Astrocyte (in vitro differentiated cells and primary cell): ENCODE data around the gene WDR45.
A peak's percentile ranks its signal among the peaks of the same experiment; 100 is the strongest.

Source experiments
- EZH2 ChIP-seq: IDR thresholded peaks from 2 replicates; pipeline ENCODE4 v1.6.1; 2012; ENCODE audit warnings: mild to moderate bottlenecking, low read length, inconsistent platforms; ENCODE audit not compliant: insufficient read depth
- TF ChIP-seq, protein P1 (sequence below): IDR thresholded peaks from 2 replicates; pipeline ENCODE4 v1.5.1; 2011; ENCODE audit warnings: low read depth, mild to moderate bottlenecking, inconsistent platforms, low read length, moderate library complexity; ENCODE audit not compliant: insufficient read depth

DNA sequence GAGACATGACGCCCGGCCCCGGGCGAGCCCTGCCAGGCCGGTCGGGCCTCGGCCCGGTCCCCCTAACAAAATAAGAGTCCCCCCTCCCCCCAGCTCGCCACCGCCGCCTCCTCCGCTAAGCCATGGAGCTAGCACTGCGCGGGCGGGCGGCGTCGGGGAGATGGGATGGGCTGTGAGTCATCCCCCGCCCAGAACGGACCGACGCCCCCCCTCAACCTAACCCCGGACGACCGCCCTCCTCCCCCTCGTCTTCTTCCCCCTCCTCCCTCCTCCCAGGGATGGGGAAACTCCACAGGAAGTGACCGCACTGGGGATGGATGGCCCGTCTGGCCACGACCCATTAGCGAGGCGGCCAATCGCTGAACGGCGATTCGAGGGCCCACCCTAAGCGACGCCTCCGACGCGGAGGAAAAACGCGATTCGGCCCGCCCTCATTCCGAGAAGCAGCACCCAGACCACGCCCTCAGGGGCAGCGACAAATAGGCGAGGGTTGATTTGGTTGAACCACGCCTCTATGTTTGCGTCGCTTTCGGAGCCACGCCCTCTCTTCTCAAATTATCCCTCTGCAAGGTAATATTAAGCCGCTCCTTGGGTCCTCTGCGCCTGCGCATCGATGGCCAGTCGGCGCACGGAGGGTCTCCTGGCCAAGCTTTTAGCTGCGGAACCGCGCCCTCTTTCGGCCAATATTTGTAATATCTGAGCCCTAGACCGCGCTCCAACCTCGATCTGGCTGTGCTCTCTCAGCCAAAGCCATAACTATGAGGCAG lies 36.3 kb downstream of the WDR45 start, which contains the start of gene TFE3:
- no peak for TF ChIP-seq EZH2
- TF ChIP-seq, protein P1, sequence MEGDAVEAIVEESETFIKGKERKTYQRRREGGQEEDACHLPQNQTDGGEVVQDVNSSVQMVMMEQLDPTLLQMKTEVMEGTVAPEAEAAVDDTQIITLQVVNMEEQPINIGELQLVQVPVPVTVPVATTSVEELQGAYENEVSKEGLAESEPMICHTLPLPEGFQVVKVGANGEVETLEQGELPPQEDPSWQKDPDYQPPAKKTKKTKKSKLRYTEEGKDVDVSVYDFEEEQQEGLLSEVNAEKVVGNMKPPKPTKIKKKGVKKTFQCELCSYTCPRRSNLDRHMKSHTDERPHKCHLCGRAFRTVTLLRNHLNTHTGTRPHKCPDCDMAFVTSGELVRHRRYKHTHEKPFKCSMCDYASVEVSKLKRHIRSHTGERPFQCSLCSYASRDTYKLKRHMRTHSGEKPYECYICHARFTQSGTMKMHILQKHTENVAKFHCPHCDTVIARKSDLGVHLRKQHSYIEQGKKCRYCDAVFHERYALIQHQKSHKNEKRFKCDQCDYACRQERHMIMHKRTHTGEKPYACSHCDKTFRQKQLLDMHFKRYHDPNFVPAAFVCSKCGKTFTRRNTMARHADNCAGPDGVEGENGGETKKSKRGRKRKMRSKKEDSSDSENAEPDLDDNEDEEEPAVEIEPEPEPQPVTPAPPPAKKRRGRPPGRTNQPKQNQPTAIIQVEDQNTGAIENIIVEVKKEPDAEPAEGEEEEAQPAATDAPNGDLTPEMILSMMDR, result peak; percentile 38
